GM19463 (cell line): ENCODE measurements around the gene WDR33.
"Not testable (repeated sequence)": the region's sequence is repeated elsewhere in the genome, so short reads cannot be mapped to it uniquely, and the experiment has no call there.

Experiments used
- ATAC-seq: cut with Tn5 transposase; IDR thresholded peaks from one replicate; pipeline ENCODE4 v1.9.1; 2021; ENCODE audit warnings: mild to moderate bottlenecking, moderate library complexity; ENCODE audit not compliant: unreplicated experiment

WDR33 gene

GRCh38 chr2:127810619-127811396, at the start of gene WDR33:
WDR33 (minus strand) TSS chr2:127811171; CDS start chr2:127770981, 40,190 bp downstream.
- ATAC-seq, result peak; percentile 99

- ATAC-seq, result no peak
Measured at GRCh38 chr2:127860130-127860529, 49.2 kb upstream of the WDR33 start.

GRCh38 chr2:127859712-127860085, 48.7 kb upstream of the WDR33 start:
- no peak for ATAC-seq

- no peak for ATAC-seq
Measured at GRCh38 chr2:127857265-127857808, 46.4 kb upstream of the WDR33 start.

GRCh38 chr2:127853671-127854070, 42.7 kb upstream of the WDR33 start:
- ATAC-seq, result no peak

- no peak for ATAC-seq
Measured at GRCh38 chr2:127852388-127852787, 41.4 kb upstream of the WDR33 start.

GRCh38 chr2:127847931-127848330, 37.0 kb upstream of the WDR33 start:
- ATAC-seq, result no peak

- ATAC-seq, result no peak
Measured at GRCh38 chr2:127844973-127845372, 34.0 kb upstream of the WDR33 start.

- ATAC-seq, result no peak
Measured at GRCh38 chr2:127843677-127844076, 32.7 kb upstream of the WDR33 start.

- ATAC-seq, result no peak
Measured at GRCh38 chr2:127841466-127842178, 30.7 kb upstream of the WDR33 start.

GRCh38 chr2:127840893-127841292, 29.9 kb upstream of the WDR33 start:
- ATAC-seq, result no peak

GRCh38 chr2:127834951-127835350, 24.0 kb upstream of the WDR33 start:
- no peak for ATAC-seq

- ATAC-seq, result peak; percentile 98
Measured at GRCh38 chr2:127829845-127830246, 18.9 kb upstream of the WDR33 start.

- ATAC-seq, result not testable (repeated sequence)
Measured at GRCh38 chr2:127826708-127827107, 15.7 kb upstream of the WDR33 start.

- no peak for ATAC-seq
Measured at GRCh38 chr2:127826047-127826446, 15.1 kb upstream of the WDR33 start.

- no peak for ATAC-seq
Measured at GRCh38 chr2:127820080-127820668, 9.2 kb upstream of the WDR33 start.

- no peak for ATAC-seq
Measured at GRCh38 chr2:127818794-127819425, 7.9 kb upstream of the WDR33 start.

- no peak for ATAC-seq
Measured at GRCh38 chr2:127818241-127818640, 7.3 kb upstream of the WDR33 start.

- no peak for ATAC-seq
Measured at GRCh38 chr2:127814677-127815076, 3.7 kb upstream of the WDR33 start.

GRCh38 chr2:127812441-127812840, 1.5 kb upstream of the WDR33 start:
- ATAC-seq, result not testable (repeated sequence)
